Adrenal gland (tissue), 5 donors: Measurements from ENCODE around the gene ADK.

ENCODE experiments used
- POLR2A ChIP-seq, 2 donors: fragments of 450-650 bp; IDR thresholded peaks; one replicate each; pipeline ENCODE4 v1.6.1; 2017; ENCODE audit warnings: antibody characterized with exemption in 2 of 2, mild to moderate bottlenecking in 2 of 2, moderate library complexity in 1 of 2
- TF ChIP-seq, protein P1 (sequence below), 6 experiments: fragments of 450-650 bp in 4 of 6; fragments of 200-600 bp in 2 of 6; sonication (generic) in 1 of 6; IDR thresholded peaks; 1 replicate in 5 of 6; 2 replicates in 1 of 6; pipeline versions ENCODE4 v1.5.1 to v1.8.0; 2016 to 2021; ENCODE audit warnings: antibody characterized with exemption in 6 of 6, mild to moderate bottlenecking in 2 of 6, moderate library complexity in 1 of 6
- donor health status: DM: no; HTN: no; CAD: no.

DNA sequence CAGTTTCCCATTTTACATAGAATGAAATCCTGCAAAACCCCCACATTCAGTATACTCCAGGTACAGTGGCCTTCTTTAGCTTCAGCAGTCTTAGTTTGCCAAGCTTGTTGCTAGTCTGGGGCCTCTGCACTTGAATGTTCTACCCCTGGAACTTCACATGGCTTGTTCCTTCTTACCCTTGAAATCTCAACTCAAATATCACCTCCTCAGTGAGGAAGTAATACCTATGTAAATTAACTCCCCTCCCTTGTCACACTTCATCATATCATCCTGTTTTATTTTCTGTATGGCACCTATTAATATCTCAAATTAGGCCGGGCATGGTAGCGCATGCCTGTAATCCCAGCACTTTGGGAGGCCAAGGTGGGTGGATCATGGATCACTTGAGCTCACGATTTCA lies 511.6 kb downstream of the ADK start:
- TF ChIP-seq, protein P1, sequence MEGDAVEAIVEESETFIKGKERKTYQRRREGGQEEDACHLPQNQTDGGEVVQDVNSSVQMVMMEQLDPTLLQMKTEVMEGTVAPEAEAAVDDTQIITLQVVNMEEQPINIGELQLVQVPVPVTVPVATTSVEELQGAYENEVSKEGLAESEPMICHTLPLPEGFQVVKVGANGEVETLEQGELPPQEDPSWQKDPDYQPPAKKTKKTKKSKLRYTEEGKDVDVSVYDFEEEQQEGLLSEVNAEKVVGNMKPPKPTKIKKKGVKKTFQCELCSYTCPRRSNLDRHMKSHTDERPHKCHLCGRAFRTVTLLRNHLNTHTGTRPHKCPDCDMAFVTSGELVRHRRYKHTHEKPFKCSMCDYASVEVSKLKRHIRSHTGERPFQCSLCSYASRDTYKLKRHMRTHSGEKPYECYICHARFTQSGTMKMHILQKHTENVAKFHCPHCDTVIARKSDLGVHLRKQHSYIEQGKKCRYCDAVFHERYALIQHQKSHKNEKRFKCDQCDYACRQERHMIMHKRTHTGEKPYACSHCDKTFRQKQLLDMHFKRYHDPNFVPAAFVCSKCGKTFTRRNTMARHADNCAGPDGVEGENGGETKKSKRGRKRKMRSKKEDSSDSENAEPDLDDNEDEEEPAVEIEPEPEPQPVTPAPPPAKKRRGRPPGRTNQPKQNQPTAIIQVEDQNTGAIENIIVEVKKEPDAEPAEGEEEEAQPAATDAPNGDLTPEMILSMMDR (IDR thresholded peaks at IDR 0.05) = no peak
- TF ChIP-seq POLR2A (IDR thresholded peaks at IDR 0.05) = no peak
